ENCODE results near the gene TM9SF1. TPM values are rescaled to one million over a fixed set of nuclear protein-coding genes. Genes with fewer than 3 reads are reported as not detected.

The TM9SF1 gene
- total and polyA plus RNA-seq, 2 of the 13 experiments (the other 11 are each of a cell fraction or from before 2014, with no cell fraction given), result 83.2 to 110 TPM

- TF ChIP-seq BCL3 (CRISPR knock-in tag; IDR thresholded peaks at IDR 0.05), result 0 out of 2 replicates have a peak, but pooled peaks have one; percentile 50
- peak; percentile 38; the same call in 1 of the 2 replicates for TF ChIP-seq NFKB2 (CRISPR knock-in tag; IDR thresholded peaks at IDR 0.05; ENCODE audit: borderline replicate concordance)
- TF ChIP-seq THYN1 (CRISPR knock-in tag; IDR thresholded peaks at IDR 0.05; ENCODE audit: borderline replicate concordance, low read depth), result no peak
- peak; percentile 57 for TF ChIP-seq PRPF4 (IDR thresholded peaks at IDR 0.05; ENCODE audit: low read depth, low read length, poor library complexity, severe bottlenecking)
- peak; percentile 91 for TF ChIP-seq ZBTB38 (CRISPR knock-in tag; IDR thresholded peaks at IDR 0.05)
- no peak for TF ChIP-seq HNRNPLL (IDR thresholded peaks at IDR 0.05; ENCODE audit: low read depth, low read length, poor library complexity, severe bottlenecking)
- peak; percentile 42 for TF ChIP-seq AGO2 (optimal IDR thresholded peaks at IDR 0.05; ENCODE audit: low read depth, low read length)
- TF ChIP-seq RXRA (CRISPR knock-in tag; IDR thresholded peaks at IDR 0.05), result 0 out of 2 replicates have a peak, but pooled peaks have one; percentile 40
- TF ChIP-seq RXRB (CRISPR knock-in tag; IDR thresholded peaks at IDR 0.05; ENCODE audit: borderline replicate concordance), result peak; percentile 33; the same call in 1 of the 2 replicates
- TF ChIP-seq NFE2L2 (IDR thresholded peaks at IDR 0.05; ENCODE audit: low read length), result peak; percentile 8; the same call in 1 of the 2 replicates
- peak; percentile 42; the same call in 1 of the 2 replicates for TF ChIP-seq SPEN (CRISPR knock-in tag; IDR thresholded peaks at IDR 0.05; ENCODE audit: low read depth)
- TF ChIP-seq ZFY (CRISPR knock-in tag; IDR thresholded peaks at IDR 0.05), result peak; percentile 76
- peak; percentile 30 for TF ChIP-seq HNRNPH1 (optimal IDR thresholded peaks at IDR 0.05; ENCODE audit: low read depth, low read length)
- peak; percentile 22 for TF ChIP-seq POLR2AphosphoS5 (IDR thresholded peaks at IDR 0.05; ENCODE audit: low read depth, low read length)
- TF ChIP-seq ZNF3 (CRISPR knock-in tag; IDR thresholded peaks at IDR 0.05), result peak; percentile 76; the same call in 1 of the 2 replicates
- TF ChIP-seq IKZF5 (CRISPR knock-in tag; IDR thresholded peaks at IDR 0.05), result peak; percentile 12; the same call in 1 of the 2 replicates
- 0 out of 2 replicates have a peak, but pooled peaks have one; percentile 5 for TF ChIP-seq SP140L (CRISPR knock-in tag; IDR thresholded peaks at IDR 0.05; ENCODE audit: borderline replicate concordance)
- no peak for TF ChIP-seq SKI (IDR thresholded peaks at IDR 0.05; ENCODE audit: partially characterized antibody)
- TF ChIP-seq HOMEZ (CRISPR knock-in tag; IDR thresholded peaks at IDR 0.05; ENCODE audit: low read depth), result 0 out of 2 replicates have a peak, but pooled peaks have one; percentile 41
- TF ChIP-seq ZNF839 (CRISPR knock-in tag; IDR thresholded peaks at IDR 0.05; ENCODE audit: borderline replicate concordance), result 0 out of 2 replicates have a peak, but pooled peaks have one; percentile 44
- TF ChIP-seq ZC3H4 (CRISPR knock-in tag; IDR thresholded peaks at IDR 0.05; ENCODE audit: borderline replicate concordance), result peak; percentile 37; the same call in 1 of the 2 replicates
- TF ChIP-seq MYC (CRISPR knock-in tag; IDR thresholded peaks at IDR 0.05; ENCODE audit: borderline replicate concordance), result peak; percentile 20; the same call in 1 of the 2 replicates
- TF ChIP-seq ZNF331 (CRISPR knock-in tag; IDR thresholded peaks at IDR 0.05), result peak; percentile 75
These were observed 55.8 kb downstream of the TM9SF1 start (continued) for GRCh38 chr14:24139272-24139934.
